Colonic mucosa (tissue), 4 donors: ENCODE data around the gene EPN2. TPM values are rescaled to one million over a fixed set of nuclear protein-coding genes. Genes with fewer than 3 reads are reported as not detected.

Experiments
- DNase-seq: peaks from one replicate; pipeline ENCODE4 v3.0.0-alpha.2; 2020
- H3K27ac ChIP-seq: fragments of 200-600 bp; one replicate; pipeline ENCODE4 v1.8.0; 2021
- H3K27me3 ChIP-seq: fragments of 200-600 bp; one replicate; pipeline ENCODE4 v1.8.0; 2021
- H3K36me3 ChIP-seq: fragments of 200-600 bp; one replicate; pipeline ENCODE4 v1.8.0; 2021
- H3K4me1 ChIP-seq: fragments of 200-600 bp; one replicate; pipeline ENCODE4 v1.8.0; 2021; ENCODE audit warnings: mild to moderate bottlenecking
- H3K4me3 ChIP-seq: fragments of 200-600 bp; one replicate; pipeline ENCODE4 v1.8.0; 2021
- H3K9ac ChIP-seq, 2 donors: one replicate each; pipeline ENCODE4 v1.7.0; 2013; ENCODE audit warnings: control low read depth in 2 of 2, low read depth in 2 of 2, low read length in 2 of 2
- H3K9me3 ChIP-seq: fragments of 200-600 bp; one replicate; pipeline ENCODE4 v1.8.0; 2021
- intact Hi-C: fragments of 100-400 bp; cut with DNase I; formaldehyde crosslinking; loops from one replicate; pipeline ENCODE4 v1.14.1; 2022
- total RNA-seq, 2 donors: library from RNA; stranded (reverse); fragmentation: NEBNext Ultra II Directional in 1 of 2; extraction: Animal tissue kit (Norgen Biotek cat#: 25700) in 1 of 2; gene quantifications; one replicate each; pipeline ENCODE4 v1.2.1, GENCODE V29; 2021
- TF ChIP-seq, protein P1 (sequence below): fragments of 200-600 bp; IDR thresholded peaks from one replicate; pipeline ENCODE4 v1.8.0; 2022; ENCODE audit warnings: antibody characterized with exemption, mild to moderate bottlenecking
- donor health status: healthy.
- donor health status: DM: no; HTN: no; CAD: no.
- donor health status: DM: no; HTN: no; CAD: no.

Gene EPN2
- total RNA-seq, 2 donors from 2014 or later: 34.7 to 36.3 TPM

DNA sequence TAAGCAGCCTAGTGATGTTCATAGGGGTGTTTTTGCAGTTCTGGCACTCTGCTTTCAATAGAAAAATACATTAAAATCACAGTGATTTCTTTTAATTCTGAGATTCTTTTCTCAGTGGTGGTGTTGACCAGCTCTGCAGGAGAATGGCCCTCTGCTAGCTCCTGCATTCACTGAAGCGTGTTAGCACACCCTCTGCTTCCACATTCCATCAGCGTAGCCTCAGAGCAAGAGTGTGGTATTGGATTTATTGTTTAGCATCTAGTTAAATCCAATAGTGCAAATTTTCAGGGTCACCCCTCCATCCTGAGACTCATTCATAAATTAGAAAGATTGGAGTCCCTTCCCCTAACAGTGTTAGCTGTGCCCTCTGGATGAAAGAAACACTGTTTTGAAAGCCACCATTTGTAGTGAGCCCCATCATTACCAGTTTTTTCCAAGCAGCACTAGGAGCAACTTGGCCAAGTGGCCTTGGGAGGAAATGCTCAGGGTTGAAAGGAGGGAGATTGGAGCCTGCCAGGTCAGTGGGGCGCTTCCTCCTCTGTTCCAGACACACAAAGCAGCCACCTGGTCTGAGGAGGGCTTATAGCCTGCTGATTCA is 79.7 kb downstream of the EPN2 start:
- Histone ChIP-seq H3K36me3 (no peaks in the 10 kb centered on the region), H3K9ac (no peak overlapping the region)
- intact Hi-C loops: no loop called here

DNA sequence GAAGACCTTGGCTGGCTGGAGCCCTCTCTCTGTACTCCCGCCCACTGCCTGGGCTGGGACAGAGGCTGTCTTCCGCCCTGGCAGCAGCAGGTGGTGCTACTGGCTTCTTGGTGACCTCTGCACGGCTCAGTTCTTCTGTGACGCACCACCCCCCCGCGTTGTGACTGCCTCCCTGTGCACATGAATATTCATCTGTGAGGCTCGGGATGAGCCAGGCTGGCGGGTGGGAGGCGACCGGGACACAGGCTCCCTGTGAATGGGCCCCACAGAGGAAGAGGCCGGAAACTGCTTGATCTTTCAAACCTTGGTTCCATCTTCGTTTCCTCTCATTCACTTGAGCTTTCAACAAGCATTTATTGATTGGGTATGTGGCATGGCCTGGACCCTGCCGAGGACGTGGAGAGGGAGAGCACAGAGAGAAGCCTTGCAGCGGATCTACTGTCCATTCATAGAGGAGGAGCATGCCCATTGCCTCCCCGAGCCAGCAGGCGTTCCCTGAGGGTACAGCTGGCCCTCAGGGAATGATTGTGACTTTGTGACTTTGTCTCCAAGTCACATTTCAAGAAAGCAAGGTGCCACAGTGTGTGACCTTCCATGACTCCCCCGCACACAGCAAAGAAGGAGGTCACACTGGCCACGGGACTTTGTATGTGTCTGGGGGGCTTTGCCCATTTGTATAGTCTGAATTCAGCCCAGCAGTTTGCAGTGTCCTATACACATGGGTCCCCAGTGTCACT is 80.4 kb downstream of the EPN2 start:
- H3K9me3 ChIP-seq: no peaks in the 10 kb centered on the region
- H3K27me3 ChIP-seq: no peaks in the 10 kb centered on the region
- H3K4me1 ChIP-seq: peaks cover 9% of the 10 kb centered on the region
- DNase-seq: peak; percentile 82
- TF ChIP-seq, protein P1, sequence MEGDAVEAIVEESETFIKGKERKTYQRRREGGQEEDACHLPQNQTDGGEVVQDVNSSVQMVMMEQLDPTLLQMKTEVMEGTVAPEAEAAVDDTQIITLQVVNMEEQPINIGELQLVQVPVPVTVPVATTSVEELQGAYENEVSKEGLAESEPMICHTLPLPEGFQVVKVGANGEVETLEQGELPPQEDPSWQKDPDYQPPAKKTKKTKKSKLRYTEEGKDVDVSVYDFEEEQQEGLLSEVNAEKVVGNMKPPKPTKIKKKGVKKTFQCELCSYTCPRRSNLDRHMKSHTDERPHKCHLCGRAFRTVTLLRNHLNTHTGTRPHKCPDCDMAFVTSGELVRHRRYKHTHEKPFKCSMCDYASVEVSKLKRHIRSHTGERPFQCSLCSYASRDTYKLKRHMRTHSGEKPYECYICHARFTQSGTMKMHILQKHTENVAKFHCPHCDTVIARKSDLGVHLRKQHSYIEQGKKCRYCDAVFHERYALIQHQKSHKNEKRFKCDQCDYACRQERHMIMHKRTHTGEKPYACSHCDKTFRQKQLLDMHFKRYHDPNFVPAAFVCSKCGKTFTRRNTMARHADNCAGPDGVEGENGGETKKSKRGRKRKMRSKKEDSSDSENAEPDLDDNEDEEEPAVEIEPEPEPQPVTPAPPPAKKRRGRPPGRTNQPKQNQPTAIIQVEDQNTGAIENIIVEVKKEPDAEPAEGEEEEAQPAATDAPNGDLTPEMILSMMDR: peak; percentile 28
- H3K9ac ChIP-seq: no peak overlapping the region
- intact Hi-C loops: no loop called here
- no peak overlapping the region for H3K4me3 ChIP-seq
- no peak overlapping the region for H3K27ac ChIP-seq
- no peaks in the 10 kb centered on the region for H3K36me3 ChIP-seq

More for the DNA sequence above, 79.7 kb downstream of the EPN2 start:
- TF ChIP-seq, protein P1: no peak
- Histone ChIP-seq H3K27ac (no peak overlapping the region), H3K9me3 (no peaks in the 10 kb centered on the region), H3K27me3 (no peaks in the 10 kb centered on the region), H3K4me3 (no peak overlapping the region), H3K4me1 (peaks cover 9% of the 10 kb centered on the region)
- no peak for DNase-seq

GRCh38 chr17:19318611-19319010 is 81.4 kb downstream of the EPN2 start:
- no peaks in the 10 kb centered on the region for H3K27me3 ChIP-seq
- no peaks in the 10 kb centered on the region for H3K36me3 ChIP-seq
- TF ChIP-seq, protein P1: no peak
- H3K27ac ChIP-seq: no peak overlapping the region
- H3K9ac ChIP-seq: no peak overlapping the region
- H3K4me1 ChIP-seq: peaks cover 4% of the 10 kb centered on the region
- H3K9me3 ChIP-seq: no peaks in the 10 kb centered on the region
- no peak for DNase-seq
- intact Hi-C loops: no loop called here
- H3K4me3 ChIP-seq: no peak overlapping the region

GRCh38 chr17:19319771-19320505 is 82.8 kb downstream of the EPN2 start:
- Histone ChIP-seq H3K4me3 (no peak overlapping the region), H3K9ac (no peak overlapping the region), H3K27me3 (no peaks in the 10 kb centered on the region), H3K36me3 (no peaks in the 10 kb centered on the region), H3K4me1 (no peaks in the 10 kb centered on the region), H3K9me3 (no peaks in the 10 kb centered on the region), H3K27ac (no peak overlapping the region)
- DNase-seq: no peak
- TF ChIP-seq, protein P1: no peak
- intact Hi-C loops: no loop called here

GRCh38 chr17:19320876-19321275 is 83.7 kb downstream of the EPN2 start:
- H3K27me3 ChIP-seq: no peaks in the 10 kb centered on the region
- no peak overlapping the region for H3K9ac ChIP-seq
- no peak for DNase-seq
- H3K27ac ChIP-seq: no peak overlapping the region
- no peaks in the 10 kb centered on the region for H3K4me1 ChIP-seq
- no peak overlapping the region for H3K4me3 ChIP-seq
- TF ChIP-seq, protein P1: no peak
- intact Hi-C loops: no loop called here
- no peaks in the 10 kb centered on the region for H3K36me3 ChIP-seq
- H3K9me3 ChIP-seq: no peaks in the 10 kb centered on the region
